ENCODE data around the gene NOD1.
A peak's percentile ranks its signal among the peaks of the same experiment; 100 is the strongest.

DNA sequence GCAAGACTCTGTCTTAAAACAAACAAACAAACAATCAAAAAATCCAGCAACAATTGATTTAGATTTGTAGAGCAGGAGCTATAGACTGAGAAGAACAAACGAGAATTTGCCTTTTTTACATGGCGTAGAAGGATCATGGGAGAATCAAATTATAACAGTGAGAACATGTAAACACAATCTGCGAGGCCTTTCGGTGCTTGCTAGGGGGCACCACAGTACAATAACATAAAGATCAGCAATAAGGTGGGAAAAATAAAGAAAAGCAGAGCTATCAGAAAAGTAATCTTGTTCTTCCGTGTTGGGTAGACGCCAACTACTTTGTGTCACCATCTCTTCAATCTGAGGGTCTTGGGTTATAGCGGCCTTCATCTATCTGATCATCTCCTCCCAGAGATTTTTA, 82.2 kb downstream of the NOD1 start:
- TF ChIP-seq, protein P1, sequence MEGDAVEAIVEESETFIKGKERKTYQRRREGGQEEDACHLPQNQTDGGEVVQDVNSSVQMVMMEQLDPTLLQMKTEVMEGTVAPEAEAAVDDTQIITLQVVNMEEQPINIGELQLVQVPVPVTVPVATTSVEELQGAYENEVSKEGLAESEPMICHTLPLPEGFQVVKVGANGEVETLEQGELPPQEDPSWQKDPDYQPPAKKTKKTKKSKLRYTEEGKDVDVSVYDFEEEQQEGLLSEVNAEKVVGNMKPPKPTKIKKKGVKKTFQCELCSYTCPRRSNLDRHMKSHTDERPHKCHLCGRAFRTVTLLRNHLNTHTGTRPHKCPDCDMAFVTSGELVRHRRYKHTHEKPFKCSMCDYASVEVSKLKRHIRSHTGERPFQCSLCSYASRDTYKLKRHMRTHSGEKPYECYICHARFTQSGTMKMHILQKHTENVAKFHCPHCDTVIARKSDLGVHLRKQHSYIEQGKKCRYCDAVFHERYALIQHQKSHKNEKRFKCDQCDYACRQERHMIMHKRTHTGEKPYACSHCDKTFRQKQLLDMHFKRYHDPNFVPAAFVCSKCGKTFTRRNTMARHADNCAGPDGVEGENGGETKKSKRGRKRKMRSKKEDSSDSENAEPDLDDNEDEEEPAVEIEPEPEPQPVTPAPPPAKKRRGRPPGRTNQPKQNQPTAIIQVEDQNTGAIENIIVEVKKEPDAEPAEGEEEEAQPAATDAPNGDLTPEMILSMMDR (IDR thresholded peaks at IDR 0.05; ENCODE audit: low read depth, low read length): peak; percentile 30
- TF ChIP-seq EZH2phosphoT487 (IDR thresholded peaks at IDR 0.05; ENCODE audit: low read depth): no peak
